Lung (tissue), 16 donors: ENCODE data around the gene RNF13. TPM values are rescaled to one million over a fixed set of nuclear protein-coding genes. Genes with fewer than 3 reads are reported as not detected.

Source experiments
- ATAC-seq: fragments of 200-7000 bp; cut with Tn5 transposase; one replicate; pipeline ENCODE4 v1.9.1; 2020; ENCODE audit warnings: moderate number of reproducible peaks; ENCODE audit not compliant: insufficient read depth, low FRiP score
- DNase-seq, 3 donors: peaks; one replicate each; pipeline ENCODE4 v3.0.0-alpha.2; 2013 to 2017
- H3K27ac ChIP-seq, 2 donors: one replicate each; pipeline ENCODE4 v1.5.1; 2013; ENCODE audit warnings: mild to moderate bottlenecking in 2 of 2, moderate library complexity in 2 of 2, control low read depth in 1 of 2, inconsistent platforms in 1 of 2, low read depth in 1 of 2, low read length in 1 of 2
- H3K27me3 ChIP-seq, 3 donors: one replicate each; pipeline ENCODE4 v1.5.1; 2013; ENCODE audit warnings: low read length in 2 of 3; ENCODE audit not compliant: control insufficient read depth in 3 of 3, insufficient read depth in 3 of 3
- H3K36me3 ChIP-seq, 4 donors: one replicate each; pipeline ENCODE4 v1.5.1; 2013; ENCODE audit warnings: low read length in 4 of 4, mild to moderate bottlenecking in 1 of 4, moderate library complexity in 1 of 4; ENCODE audit not compliant: control insufficient read depth in 4 of 4, insufficient read depth in 4 of 4
- H3K4me1 ChIP-seq, 5 donors: one replicate each; pipeline ENCODE4 v1.5.1; 2013; ENCODE audit warnings: low read length in 5 of 5, mild to moderate bottlenecking in 2 of 5, moderate library complexity in 1 of 5; ENCODE audit not compliant: control insufficient read depth in 5 of 5, insufficient read depth in 5 of 5
- H3K4me3 ChIP-seq: one replicate; pipeline ENCODE4 v1.5.1; 2013; ENCODE audit warnings: mild to moderate bottlenecking, control low read depth, moderate library complexity
- H3K9ac ChIP-seq, 2 donors: one replicate each; pipeline ENCODE4 v1.5.1; 2013; ENCODE audit warnings: low read length in 2 of 2, control low read depth in 1 of 2; ENCODE audit not compliant: insufficient read depth in 1 of 2
- H3K9me3 ChIP-seq, 4 donors: one replicate each; pipeline ENCODE4 v1.5.1; 2013; ENCODE audit warnings: low read length in 3 of 4, mild to moderate bottlenecking in 1 of 4, moderate library complexity in 1 of 4; ENCODE audit not compliant: control insufficient read depth in 4 of 4, insufficient read depth in 3 of 4
- WGBS, 2 donors: extraction: QIAGEN DNeasy Blood & Tissue Kit; methylation state at CpG; one replicate each; pipeline ENCODE4 v1.1.7; 2013; 5-methylcytosine and 5-hydroxymethylcytosine counted together
- long read RNA-seq, 5 donors: transcript quantifications; one replicate each; lab custom pipeline, GENCODE V29; 2026
- polyA plus RNA-seq, 2 donors: library from polyadenylated mRNA; stranded (reverse); fragments of 200-250 nt; gene quantifications; one replicate each; pipeline ENCODE4 v1.2.1, GENCODE V29; 2013
- total RNA-seq, 2 donors: library from RNA; depleted of rRNA in 1 of 2; stranded (reverse); fragments of >200 nt in 1 of 2; gene quantifications; one replicate each; pipeline ENCODE4 v1.2.1, GENCODE V29; 2014 to 2021
- TF ChIP-seq, protein P1 (sequence below): IDR thresholded peaks from 2 replicates; pipeline ENCODE4 v1.5.1; 2012; ENCODE audit warnings: mild to moderate bottlenecking; ENCODE audit errors: control extremely low read depth, extremely low read depth
- donor health status: control.
- donor health status: control.
- donor health status: Bipolar disorder and iron deficiency.
- donor health status: healthy.
- donor health status: DM: yes; HTN: yes; CAD: no.

RNF13 gene, protein sequence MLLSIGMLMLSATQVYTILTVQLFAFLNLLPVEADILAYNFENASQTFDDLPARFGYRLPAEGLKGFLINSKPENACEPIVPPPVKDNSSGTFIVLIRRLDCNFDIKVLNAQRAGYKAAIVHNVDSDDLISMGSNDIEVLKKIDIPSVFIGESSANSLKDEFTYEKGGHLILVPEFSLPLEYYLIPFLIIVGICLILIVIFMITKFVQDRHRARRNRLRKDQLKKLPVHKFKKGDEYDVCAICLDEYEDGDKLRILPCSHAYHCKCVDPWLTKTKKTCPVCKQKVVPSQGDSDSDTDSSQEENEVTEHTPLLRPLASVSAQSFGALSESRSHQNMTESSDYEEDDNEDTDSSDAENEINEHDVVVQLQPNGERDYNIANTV
- total RNA-seq = 100 to 1,000 TPM in 1 of 2 donors, 10 to 100 TPM in 1; 76.1 to 170 TPM
- 100 to 1,000 TPM in 1 of 2 donors, 10 to 100 TPM in 1; 56.2 to 117 TPM for polyA plus RNA-seq
- long read RNA-seq, donor 1, transcript RNF13-203 (10 exons, 2,843 nt) = major isoform, 17 of 22 reads
- long read RNA-seq, donor 1, partial matches to known transcripts = 0 of 22 reads
- long read RNA-seq, donor 1, other reads (novel, unspliced or antisense) = 0 of 22 reads
- long read RNA-seq, donor 2, partial matches to known transcripts = 0 of 6 reads
- long read RNA-seq, donor 2, other reads (novel, unspliced or antisense) = 0 of 6 reads
- long read RNA-seq, donor 3, transcript RNF13-203 (10 exons, 2,843 nt) = major isoform, 7 of 9 reads
- long read RNA-seq, donor 3, partial matches to known transcripts = 0 of 9 reads
- long read RNA-seq, donor 3, other reads (novel, unspliced or antisense) = 0 of 9 reads
- long read RNA-seq, donor 4, partial matches to known transcripts = 0 of 5 reads
- long read RNA-seq, donor 4, other reads (novel, unspliced or antisense) = 0 of 5 reads
- long read RNA-seq, donor 5, transcript RNF13-203 (10 exons, 2,843 nt) = major isoform, 14 of 20 reads
- long read RNA-seq, donor 5, partial matches to known transcripts = 0 of 20 reads
- long read RNA-seq, donor 5, other reads (novel, unspliced or antisense) = 0 of 20 reads

GRCh38 chr3:149812606-149813366 is at the start of gene RNF13:
Gene RNF13, plus strand, starts transcription at chr3:149813215. Its CDS starts 32,812 bp downstream, at chr3:149846027.
- DNase-seq (peak; percentile 95 to 98 (median 97)), ATAC-seq (peak; percentile 92)
- Histone ChIP-seq H3K27me3 (no peaks in the 10 kb centered on the region), H3K27ac (peak within 1 kb of the TSS; percentile 98 to 99), H3K9me3 (no peaks in the 10 kb centered on the region), H3K4me3 (peak within 1 kb of the TSS; percentile 83), H3K36me3 (no peaks in the 10 kb centered on the region), H3K4me1 (peaks cover 0 to 19% (median 14%) of the 10 kb centered on the region in 5 donors), H3K9ac (peak within 1 kb of the TSS; percentile 86 to 89)
- TF ChIP-seq, protein P1, sequence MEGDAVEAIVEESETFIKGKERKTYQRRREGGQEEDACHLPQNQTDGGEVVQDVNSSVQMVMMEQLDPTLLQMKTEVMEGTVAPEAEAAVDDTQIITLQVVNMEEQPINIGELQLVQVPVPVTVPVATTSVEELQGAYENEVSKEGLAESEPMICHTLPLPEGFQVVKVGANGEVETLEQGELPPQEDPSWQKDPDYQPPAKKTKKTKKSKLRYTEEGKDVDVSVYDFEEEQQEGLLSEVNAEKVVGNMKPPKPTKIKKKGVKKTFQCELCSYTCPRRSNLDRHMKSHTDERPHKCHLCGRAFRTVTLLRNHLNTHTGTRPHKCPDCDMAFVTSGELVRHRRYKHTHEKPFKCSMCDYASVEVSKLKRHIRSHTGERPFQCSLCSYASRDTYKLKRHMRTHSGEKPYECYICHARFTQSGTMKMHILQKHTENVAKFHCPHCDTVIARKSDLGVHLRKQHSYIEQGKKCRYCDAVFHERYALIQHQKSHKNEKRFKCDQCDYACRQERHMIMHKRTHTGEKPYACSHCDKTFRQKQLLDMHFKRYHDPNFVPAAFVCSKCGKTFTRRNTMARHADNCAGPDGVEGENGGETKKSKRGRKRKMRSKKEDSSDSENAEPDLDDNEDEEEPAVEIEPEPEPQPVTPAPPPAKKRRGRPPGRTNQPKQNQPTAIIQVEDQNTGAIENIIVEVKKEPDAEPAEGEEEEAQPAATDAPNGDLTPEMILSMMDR = no peak
- WGBS, 2 donors = 0% methylated on average over 54 to 56 of the region's 56 CpGs

- Histone ChIP-seq H3K36me3 (no peaks in the 10 kb centered on the region), H3K27me3 (peaks cover 0 to 17% (median 11%) of the 10 kb centered on the region in 3 donors), H3K27ac (no peak overlapping the region), H3K9ac (no peak overlapping the region), H3K4me3 (no peak overlapping the region), H3K9me3 (no peaks in the 10 kb centered on the region), H3K4me1 (no peaks in the 10 kb centered on the region)
- TF ChIP-seq, protein P1 = no peak
- WGBS, 2 donors = 83 to 84% methylated on average over 3 of the region's 3 CpGs
- ATAC-seq = no peak
- DNase-seq = no peak
Measured at GRCh38 chr3:149763565-149764195, 49.3 kb upstream of the RNF13 start.

DNA sequence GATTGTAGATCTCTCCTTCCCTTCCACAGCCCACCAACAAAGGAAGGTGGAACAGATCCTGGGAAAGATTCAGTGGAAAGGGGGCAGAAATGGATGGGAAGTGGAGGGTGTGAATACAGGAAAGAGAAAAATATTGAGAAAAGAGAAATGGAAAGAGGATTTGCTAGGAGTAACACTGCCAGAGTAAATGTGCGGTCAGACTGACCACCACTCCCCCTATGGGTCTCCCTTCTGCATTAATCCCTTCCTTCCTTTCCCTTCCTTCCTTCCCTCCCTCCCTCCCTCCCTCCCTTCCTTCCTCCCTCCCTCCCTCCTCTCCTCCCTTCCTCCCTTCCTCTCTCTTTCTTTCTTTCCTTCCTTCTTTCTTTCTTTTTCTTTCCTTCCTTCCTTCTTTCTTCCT is 48.7 kb upstream of the RNF13 start:
- Histone ChIP-seq H3K4me3 (no peak overlapping the region), H3K27ac (no peak overlapping the region), H3K36me3 (no peaks in the 10 kb centered on the region), H3K9me3 (no peaks in the 10 kb centered on the region), H3K27me3 (peaks cover 0 to 17% (median 11%) of the 10 kb centered on the region in 3 donors), H3K9ac (no peak overlapping the region), H3K4me1 (no peaks in the 10 kb centered on the region)
- WGBS, 2 donors = 86 to 96% methylated on average over 1 of the region's 1 CpG
- TF ChIP-seq, protein P1 = no peak
- ATAC-seq (no peak), DNase-seq (no peak)
